Dedifferentiated amniotic fluid mesenchymal stem cell (primary cell): Measurements from ENCODE around the gene PCBP1.
A peak's percentile ranks its signal among the peaks of the same experiment; 100 is the strongest.
"Not testable (repeated sequence)": the region's sequence is repeated elsewhere in the genome, so short reads cannot be mapped to it uniquely, and the experiment has no call there.

ENCODE experiments used
- DNase-seq: peaks from one replicate; pipeline ENCODE4 v3.0.0-alpha.2; 2016; ENCODE audit errors: extremely low spot score

PCBP1 gene

DNA sequence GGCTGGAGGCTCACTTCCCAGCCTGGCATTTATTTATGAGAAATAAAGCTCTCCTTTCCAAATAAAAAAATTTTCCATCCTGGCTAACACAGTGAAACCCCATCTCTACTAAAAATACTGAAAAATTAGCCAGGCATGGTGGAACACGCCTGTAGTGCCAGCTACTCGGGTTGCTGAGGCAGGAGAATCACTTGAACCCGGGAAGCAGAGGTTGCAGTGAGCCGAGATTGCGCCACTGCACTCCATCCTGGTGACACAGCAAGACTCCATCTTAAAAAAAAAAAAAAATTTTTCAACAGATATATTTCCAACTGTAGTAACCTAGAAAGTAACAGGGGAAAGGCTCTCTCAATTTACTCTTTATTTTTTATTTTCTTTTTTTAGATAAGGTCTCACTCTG is 6.1 kb upstream of the PCBP1 start:
- no peak for DNase-seq

DNA sequence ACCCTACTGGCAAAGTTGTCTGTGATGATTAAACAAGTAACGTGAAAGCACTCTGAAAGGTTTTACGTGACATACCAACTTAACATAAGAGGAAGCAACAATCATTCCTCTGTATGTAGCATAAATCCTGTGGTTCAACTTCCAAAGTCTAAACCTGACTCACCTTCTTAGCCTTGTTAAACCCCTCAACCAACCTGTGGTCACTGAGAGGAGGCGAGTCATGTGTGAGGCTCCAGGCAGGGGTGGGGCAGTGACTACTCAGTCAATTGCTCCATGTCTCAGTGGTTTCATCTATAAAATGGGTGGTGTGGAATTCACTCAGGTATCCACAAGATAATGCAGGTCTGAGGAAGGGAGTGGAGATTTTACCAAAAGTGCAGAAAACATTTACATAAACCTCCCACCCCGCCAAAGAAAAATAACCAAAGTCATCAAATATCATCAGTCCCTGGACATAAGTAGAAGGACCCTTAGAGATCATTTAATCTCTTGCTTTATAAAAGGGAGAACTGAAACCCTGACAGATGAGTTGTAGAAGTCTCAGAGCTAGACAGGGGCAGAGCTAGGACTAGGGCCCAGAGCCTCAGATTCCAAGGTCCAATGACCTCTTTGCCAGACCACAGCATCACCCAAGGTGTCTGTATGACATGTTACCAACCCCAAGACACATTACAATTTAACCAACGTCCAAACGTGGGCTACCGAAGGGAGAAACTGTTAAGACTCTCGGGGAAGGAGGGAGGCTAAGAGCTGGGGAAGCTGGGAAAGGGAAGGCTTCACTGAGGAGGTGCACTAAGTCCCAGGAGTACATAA is 3.7 kb upstream of the PCBP1 start:
- no peak for DNase-seq

DNA sequence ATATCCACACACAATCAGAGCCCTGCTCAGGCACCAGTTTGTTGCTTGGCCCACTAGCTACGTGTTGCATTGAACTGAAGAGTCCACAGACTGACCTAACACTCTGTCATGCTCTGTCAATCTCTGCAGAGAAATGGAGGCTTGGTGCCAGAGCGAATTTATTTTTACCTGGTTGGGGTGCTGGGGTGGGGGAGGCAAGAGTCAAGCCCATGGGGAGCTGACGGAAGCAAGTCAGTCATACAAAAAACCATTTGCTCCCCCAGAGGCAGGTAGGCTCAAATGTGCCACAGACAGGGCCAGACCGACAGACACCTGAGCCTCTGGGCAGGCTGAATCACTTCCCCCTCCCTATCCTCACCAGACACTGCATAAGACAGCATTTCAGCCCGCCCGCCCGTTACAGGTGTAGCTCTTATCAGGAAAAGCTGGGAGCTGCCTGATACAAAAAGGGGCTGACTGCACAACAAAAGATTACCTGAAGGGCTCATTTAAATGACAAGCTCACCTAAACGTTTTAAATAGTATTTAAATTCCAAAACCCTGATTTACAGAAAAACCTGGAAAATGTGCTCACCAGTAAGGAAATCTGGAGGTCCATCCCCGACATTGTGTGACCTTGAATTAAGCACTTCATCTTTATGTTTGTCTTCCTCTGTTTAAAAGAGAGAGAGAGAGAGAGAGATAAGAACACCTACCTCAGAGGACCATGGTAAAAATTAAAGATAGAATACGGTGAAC is 2.1 kb upstream of the PCBP1 start:
- DNase-seq, result no peak

DNA sequence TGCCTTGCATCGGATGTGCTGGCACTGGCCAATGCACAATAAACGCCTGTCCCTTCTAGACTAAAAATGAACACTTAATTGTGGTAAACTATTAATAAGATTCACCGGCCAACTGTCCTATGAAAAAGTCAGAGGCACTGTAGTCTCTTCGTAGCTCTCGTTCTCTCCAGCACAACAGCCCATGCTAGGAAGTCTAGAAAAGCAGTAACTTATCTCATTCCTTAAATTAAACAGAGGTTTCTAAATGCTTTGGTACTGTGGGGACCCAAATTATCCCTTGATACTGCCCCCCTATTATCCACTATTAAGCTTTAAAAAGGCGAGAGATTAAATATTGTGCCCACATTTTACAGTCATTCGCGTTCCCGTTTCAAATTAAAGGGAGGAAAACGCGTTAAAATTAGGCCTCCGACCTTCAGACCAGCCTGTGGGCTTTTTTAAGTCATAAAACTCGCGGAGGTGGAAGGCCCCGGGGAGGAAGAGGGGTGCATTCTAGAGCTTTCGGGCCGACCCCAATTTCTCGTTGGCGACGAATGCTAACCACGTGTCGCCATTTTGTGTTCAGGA is 1.5 kb upstream of the PCBP1 start:
- DNase-seq, result no peak

DNA sequence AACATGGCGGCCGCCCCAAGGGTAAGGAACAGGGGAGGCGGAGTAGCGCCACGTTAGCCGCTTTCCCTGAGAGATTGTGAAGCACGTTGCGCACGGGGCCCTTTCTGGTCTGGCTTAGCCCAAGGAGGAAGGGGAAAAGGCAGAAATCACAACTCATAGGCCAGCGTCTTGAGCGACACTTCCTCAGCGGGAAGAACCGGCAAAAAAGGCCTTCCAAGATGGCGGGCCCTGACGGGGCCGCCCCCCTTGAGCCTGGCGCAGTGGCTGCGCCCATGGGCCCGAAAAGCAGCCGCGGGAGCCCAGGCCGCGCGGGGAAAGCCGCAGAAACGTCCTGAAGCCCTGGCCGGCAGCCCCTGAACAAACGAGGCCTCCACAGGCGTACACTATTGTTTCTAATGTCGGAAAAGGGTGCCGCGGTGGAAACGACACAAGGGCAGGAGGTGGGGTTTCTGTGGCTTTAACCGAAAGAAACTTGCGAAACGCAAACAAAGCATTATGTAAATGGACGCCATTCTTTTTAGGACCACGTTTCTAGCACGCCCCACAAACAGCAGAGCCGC is 919 bp upstream of the PCBP1 start:
- DNase-seq, result peak; percentile 71

DNA sequence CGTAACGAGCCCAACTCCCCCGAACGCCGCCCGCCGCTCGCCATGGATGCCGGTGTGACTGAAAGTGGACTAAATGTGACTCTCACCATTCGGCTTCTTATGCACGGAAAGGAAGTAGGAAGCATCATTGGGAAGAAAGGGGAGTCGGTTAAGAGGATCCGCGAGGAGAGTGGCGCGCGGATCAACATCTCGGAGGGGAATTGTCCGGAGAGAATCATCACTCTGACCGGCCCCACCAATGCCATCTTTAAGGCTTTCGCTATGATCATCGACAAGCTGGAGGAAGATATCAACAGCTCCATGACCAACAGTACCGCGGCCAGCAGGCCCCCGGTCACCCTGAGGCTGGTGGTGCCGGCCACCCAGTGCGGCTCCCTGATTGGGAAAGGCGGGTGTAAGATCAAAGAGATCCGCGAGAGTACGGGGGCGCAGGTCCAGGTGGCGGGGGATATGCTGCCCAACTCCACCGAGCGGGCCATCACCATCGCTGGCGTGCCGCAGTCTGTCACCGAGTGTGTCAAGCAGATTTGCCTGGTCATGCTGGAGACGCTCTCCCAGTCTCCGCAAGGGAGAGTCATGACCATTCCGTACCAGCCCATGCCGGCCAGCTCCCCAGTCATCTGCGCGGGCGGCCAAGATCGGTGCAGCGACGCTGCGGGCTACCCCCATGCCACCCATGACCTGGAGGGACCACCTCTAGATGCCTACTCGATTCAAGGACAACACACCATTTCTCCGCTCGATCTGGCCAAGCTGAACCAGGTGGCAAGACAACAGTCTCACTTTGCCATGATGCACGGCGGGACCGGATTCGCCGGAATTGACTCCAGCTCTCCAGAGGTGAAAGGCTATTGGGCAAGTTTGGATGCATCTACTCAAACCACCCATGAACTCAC is 673 bp downstream of the PCBP1 start:
- DNase-seq, result peak; percentile 20

DNA sequence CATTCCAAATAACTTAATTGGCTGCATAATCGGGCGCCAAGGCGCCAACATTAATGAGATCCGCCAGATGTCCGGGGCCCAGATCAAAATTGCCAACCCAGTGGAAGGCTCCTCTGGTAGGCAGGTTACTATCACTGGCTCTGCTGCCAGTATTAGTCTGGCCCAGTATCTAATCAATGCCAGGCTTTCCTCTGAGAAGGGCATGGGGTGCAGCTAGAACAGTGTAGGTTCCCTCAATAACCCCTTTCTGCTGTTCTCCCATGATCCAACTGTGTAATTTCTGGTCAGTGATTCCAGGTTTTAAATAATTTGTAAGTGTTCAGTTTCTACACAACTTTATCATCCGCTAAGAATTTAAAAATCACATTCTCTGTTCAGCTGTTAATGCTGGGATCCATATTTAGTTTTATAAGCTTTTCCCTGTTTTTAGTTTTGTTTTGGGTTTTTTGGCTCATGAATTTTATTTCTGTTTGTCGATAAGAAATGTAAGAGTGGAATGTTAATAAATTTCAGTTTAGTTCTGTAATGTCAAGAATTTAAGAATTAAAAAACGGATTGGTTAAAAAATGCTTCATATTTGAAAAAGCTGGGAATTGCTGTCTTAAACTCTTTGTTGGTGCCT is 1.4 kb downstream of the PCBP1 start:
- no peak for DNase-seq

DNA sequence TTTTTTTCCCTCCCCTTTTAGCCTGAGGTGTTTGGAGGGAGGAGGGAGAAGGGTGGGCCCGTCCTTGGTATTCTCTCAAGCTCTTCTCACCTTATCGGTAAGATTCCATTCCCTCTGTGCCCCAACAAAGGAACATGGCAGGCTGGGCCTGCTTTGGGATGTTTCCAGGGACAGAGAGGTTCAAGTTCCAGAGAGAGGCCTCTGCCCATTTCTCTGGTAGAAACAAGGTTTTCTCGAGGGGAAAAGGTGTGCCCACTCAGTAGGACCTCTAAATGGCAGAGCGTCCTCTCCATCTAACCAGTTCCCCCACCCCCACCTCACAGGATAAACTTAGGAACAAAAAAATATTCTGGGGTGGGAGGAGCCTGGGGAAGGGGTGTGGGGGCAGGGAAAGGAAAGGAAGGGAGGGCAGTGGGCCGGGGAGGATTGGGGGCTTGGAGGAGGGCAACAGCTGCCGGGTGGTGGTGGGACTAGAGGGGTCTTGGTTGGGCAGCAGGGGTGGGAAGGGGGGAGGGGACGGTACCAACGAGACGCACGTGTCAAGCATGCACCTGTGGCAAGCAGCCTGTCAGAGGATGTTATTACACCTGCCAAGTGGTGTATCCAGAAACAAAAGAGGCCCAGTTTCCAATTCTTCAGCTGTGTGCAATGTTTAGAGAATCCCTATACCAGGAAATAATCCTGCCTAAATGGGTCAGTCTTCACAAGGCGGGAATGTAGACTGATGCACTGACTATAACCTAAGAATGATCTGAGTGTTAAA is 2.1 kb downstream of the PCBP1 start:
- no peak for DNase-seq

DNA sequence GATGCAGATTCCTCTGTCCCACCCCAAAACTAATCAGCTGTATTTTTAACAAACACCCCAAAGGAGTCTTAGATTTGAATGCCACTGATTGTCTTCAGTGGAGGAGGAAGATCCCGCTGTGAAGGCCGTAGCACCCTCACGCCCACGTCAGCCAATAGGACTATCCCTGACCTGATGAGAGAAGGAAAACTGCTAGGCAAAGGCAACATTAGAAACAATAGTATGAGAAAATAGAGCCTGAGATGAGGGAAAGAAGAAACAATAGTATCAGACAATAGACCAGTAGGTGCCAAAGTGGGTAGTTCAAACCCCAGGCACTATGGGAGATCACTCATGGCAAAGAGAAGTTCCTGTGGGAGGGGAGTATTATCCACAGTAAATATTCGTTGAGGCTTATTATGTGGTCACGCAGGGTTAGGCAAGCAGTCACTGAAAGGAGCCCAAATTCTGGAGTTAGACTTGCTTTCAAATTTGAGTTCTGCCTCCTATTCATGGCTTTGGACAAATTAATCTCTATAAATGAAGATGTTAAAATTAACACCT is 2.8 kb downstream of the PCBP1 start:
- DNase-seq, result no peak

DNA sequence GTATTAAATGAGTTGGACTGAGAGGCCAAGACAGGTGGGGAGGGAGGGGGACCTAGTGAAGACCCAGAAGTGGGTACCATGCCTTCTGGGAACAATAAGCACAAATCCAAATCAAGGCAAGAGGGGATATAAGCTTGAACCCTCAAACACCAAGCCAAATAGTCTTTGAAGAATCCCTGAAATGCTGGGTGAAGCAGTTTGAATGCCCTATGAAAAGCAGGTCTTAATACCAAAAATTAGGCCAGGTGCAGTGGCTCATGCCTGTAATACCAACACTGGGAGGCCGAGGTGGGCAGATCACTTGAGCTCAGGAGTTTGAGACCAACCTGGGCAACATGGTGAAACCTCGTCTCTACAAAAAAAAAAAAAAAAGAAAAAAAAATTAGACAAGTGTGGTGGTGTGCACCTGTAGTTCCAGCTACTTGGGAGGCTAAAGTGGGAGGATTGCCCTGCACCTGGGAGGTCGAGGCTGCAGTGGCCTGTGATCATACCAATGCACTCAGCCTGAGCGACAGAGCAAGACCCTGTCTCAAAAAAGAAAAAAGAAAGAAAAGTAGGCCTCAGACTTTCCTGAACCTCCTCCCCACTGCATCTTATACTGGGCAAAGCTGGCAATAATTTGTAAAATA is 3.5 kb downstream of the PCBP1 start:
- no peak for DNase-seq

DNA sequence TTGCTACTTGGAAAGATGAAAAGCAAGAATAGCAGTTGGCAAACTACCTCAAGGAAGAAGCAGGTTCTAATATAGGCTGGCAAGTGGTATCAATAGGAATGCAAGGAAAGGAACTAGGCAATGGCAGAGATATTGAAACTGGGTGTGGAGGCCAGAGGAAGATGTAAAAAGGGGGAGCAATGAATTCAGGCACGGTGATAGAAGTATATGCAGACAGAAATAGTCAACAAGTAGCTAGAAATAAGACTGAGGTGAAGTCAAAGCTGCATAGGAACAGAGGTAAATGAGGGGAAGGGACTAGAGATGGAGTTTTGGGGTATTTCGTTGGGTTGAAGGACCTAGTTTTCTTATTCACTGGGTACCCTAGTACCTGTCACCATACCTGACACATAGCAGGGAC is 4.1 kb downstream of the PCBP1 start:
- DNase-seq, result no peak

DNA sequence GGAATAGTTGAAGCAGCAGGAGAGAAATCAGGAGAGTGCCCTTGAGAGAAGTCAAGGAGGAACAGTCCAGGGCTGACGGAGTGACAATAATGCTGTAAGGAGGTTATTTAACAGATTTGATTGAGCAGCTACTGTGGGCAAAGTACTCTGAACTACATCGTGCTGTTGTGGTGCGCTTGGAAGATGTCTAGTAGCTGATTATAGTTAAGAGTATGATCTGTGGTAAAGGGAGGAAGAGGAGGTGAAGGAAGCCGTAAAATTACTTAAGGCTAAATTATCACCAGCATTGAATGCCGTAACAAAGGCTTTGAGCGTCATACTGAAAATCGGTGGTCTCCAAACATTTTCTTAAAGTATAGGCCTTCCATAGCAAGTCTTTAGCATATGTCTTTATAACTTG is 4.5 kb downstream of the PCBP1 start:
- no peak for DNase-seq

DNA sequence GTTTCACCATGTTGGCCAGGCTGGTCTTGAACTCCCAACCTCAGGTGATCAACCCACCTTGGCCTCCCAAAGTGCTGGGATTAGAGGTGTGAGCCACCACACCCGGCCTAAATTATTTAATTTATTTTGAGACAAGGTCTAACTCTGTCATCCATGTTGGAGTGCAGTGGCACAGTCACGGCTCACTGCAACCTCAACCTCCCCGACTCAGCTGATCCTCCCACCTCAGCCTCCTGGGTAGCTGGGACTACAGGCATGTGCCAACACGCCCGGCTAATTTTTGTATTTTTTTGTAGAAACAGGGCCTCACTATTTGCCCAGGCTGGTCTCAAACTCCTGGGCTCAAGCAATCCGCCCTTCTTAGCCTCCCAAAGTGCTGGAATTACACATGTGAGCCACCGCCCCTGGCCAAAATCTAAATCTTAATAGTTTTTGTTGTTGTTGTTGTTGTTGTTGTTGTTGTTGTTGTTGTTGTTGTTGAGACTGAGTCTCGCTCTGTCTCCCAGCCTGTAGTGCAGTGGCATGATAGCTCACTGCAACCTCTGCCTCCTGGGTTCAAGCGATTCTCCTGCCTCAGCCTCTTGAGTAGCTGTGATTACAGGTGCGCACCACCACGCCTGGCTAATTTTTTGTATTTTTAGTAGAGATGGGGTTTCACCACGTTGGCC is 5.4 kb downstream of the PCBP1 start:
- DNase-seq, result not testable (repeated sequence)

DNA sequence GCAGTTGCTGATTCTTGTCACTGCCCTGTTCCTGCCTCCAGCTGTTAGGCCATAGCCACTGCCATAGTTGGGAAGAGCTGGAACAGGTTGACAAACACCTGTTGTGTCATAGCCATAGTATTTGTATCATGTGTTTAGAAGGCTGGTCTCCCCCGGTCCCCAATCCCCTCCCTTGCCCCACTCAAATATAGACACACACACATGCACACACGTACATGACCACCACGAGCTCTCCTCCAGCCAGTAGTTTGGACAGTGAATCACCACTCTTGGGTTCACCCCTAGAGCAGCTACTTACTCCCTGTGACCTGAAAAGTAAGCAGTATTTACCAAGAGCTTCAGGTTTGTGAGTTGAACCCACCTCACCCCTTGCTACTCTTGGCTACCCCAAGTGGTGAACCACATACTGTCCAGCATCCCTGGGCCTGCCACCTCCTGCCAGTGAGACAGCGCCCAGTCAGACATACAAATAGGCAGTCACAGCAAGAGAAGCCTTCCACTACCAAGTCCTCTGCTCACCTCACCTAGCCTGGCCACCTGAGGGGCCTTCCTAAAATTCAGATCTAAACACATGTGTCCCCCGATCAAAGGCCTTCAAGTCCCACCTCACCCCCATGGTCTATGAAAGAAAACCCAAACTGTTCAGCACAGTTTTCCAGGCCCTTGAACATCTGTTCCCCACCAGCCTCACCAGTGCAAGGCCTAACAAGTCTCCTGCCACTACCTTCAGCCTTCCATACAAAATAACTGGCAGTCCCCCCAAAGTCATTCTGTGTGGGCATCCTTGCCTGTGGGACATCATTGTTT is 7.1 kb downstream of the PCBP1 start:
- DNase-seq, result no peak

DNA sequence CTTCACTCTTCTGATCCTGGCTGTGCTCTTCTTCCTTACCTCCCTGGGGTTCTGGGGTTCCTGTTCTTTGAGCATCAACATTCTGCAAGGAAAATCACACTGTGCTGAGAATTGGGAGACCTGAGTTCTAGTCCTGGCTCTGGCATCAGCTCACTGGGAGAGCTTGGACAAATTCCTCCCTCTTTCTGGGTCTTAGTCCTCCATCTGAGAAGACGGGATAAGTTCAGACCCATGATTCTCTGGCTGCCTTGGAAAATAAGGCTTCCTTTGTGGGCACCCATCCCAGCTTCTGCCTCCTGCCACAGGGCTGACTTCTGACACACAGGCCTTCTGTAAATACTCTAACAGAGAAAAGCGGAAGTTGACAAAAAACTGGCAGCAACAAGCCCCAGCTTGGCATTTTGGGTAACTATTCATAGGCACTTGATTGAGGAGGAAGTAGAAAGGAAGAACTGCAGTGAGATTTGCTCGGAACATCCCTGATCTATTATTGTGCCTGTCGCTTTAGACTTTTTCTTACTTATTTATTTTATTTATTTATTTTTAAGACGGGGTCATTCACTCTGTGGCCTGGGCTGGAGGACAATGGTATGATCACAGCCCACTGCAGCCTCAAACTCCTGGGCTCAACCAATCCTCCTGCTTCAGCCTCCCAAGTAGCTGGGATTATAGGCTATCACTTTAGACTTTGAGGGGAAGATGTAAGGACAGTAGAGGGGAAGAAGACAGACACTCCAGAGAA is 7.9 kb downstream of the PCBP1 start:
- DNase-seq, result no peak

DNA sequence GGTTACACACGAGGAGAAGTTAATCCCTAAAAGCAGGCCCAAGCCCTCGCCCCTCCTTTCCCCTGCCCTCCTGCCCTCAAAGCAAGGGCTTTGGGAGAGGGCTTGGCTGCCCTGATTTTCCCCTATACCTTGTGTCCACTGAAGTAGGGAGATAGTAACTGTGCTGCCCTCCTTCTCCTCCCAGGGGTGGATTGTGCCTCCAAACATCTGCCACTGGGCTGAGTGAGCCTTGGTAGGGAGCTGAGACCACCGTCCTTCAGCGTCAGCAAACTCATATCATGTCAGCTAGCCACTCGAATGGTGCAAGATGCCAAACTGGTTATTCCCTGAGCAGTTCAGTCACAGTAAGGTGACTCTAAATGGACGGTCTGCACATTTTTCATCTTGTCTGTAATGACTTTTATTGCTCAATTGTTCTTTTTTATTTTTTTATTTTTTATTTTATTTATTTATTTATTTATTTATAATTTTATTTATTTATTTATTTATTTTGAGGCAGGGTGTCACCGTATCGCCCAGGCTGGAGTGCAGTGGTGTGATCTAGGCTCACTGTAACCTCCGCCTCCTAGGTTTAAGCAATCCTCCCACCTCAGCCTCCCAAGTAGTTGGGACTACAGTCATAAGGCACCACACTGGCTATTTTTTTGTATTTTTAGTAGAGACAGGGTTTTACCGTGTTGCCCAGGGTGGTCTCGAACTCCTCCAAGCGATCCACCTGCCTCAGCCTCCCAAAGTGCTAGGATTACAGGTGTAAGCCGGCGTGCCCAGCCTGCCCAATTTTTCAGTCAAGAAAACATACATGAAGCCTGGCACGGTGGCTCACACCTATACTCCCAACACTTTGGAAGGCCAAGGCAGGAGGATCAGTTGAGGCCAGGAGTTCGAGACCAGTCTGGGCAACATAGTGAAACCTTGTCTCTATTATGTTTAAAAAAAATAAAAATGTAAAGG is 8.7 kb downstream of the PCBP1 start:
- no peak for DNase-seq
